B cell (primary cell): Measurements from ENCODE around the gene NTNG1.

Experiments
- CTCF ChIP-seq: fragments of 200-600 bp; IDR thresholded peaks from one replicate; pipeline ENCODE4 v1.8.0; 2022; ENCODE audit warnings: antibody characterized with exemption, mild to moderate bottlenecking
- EZH2 ChIP-seq: IDR thresholded peaks from 2 replicates; pipeline ENCODE4 v1.6.1; 2012; ENCODE audit warnings: borderline replicate concordance, low read depth, mild to moderate bottlenecking, moderate library complexity, low read length; ENCODE audit not compliant: insufficient read depth, poor library complexity, severe bottlenecking

- TF ChIP-seq CTCF = no peak
- no peak for TF ChIP-seq EZH2
Observed at GRCh38 chr1:107524301-107524700, 383.5 kb downstream of the NTNG1 start.
